ENCODE data around the gene AUTS2. TPM values are rescaled to one million over a fixed set of nuclear protein-coding genes. Genes with fewer than 3 reads are reported as not detected.
A peak's percentile ranks its signal among the peaks of the same experiment; 100 is the strongest.

Gene AUTS2
- total RNA-seq, 3 donors from 2014 or later, result 31.2 to 67.6 (median 36.5) TPM

- no peak for DNase-seq
These were observed 1022.2 kb downstream of the AUTS2 start for GRCh38 chr7:70620333-70621055.

GRCh38 chr7:70621954-70622600 lies 1023.8 kb downstream of the AUTS2 start:
- Histone ChIP-seq H3K36me3 (ENCODE audit: low read depth) (no peaks in the 10 kb centered on the region), H3K9me3 (no peaks in the 10 kb centered on the region), H3K4me1 (ENCODE audit: low read depth) (no peaks in the 10 kb centered on the region), H3K4me3 (no peak overlapping the region)
- DNase-seq, result no peak
- ATAC-seq, result no peak
- intact Hi-C loops (cut with DNase I, micrococcal nuclease), result no loop called here
- TF ChIP-seq CTCF (IDR thresholded peaks at IDR 0.05), result no peak

More at GRCh38 chr7:70620333-70621055, 1022.2 kb downstream of the AUTS2 start:
- no peaks in the 10 kb centered on the region for H3K9me3 ChIP-seq
- no peak for TF ChIP-seq CTCF (IDR thresholded peaks at IDR 0.05)
- no peak overlapping the region for H3K4me3 ChIP-seq
- no peaks in the 10 kb centered on the region for H3K4me1 ChIP-seq (ENCODE audit: low read depth)
- H3K36me3 ChIP-seq (ENCODE audit: low read depth), result no peaks in the 10 kb centered on the region
- intact Hi-C loops (cut with DNase I, micrococcal nuclease), result no loop called here
- ATAC-seq, result peak; percentile 61

GRCh38 chr7:70622936-70623335 lies 1024.7 kb downstream of the AUTS2 start:
- TF ChIP-seq CTCF (IDR thresholded peaks at IDR 0.05), result no peak
- ATAC-seq (no peak), DNase-seq (no peak)
- no peaks in the 10 kb centered on the region for H3K36me3 ChIP-seq (ENCODE audit: low read depth)
- no peak overlapping the region for H3K4me3 ChIP-seq
- intact Hi-C loops (cut with DNase I, micrococcal nuclease), result no loop called here
- no peaks in the 10 kb centered on the region for H3K9me3 ChIP-seq
- no peaks in the 10 kb centered on the region for H3K4me1 ChIP-seq (ENCODE audit: low read depth)

- Histone ChIP-seq H3K4me3 (no peak overlapping the region), H3K4me1 (ENCODE audit: low read depth) (no peaks in the 10 kb centered on the region), H3K36me3 (ENCODE audit: low read depth) (no peaks in the 10 kb centered on the region), H3K9me3 (no peaks in the 10 kb centered on the region)
- no peak for TF ChIP-seq CTCF (IDR thresholded peaks at IDR 0.05)
- intact Hi-C loops (cut with DNase I, micrococcal nuclease), result no loop called here
- ATAC-seq (no peak), DNase-seq (no peak)
These were observed 1026.3 kb downstream of the AUTS2 start for GRCh38 chr7:70624500-70625103.

GRCh38 chr7:70627461-70627860 lies 1029.2 kb downstream of the AUTS2 start:
- no peak for TF ChIP-seq CTCF (IDR thresholded peaks at IDR 0.05)
- no peaks in the 10 kb centered on the region for H3K9me3 ChIP-seq
- ATAC-seq (no peak), DNase-seq (no peak)
- no peak overlapping the region for H3K4me3 ChIP-seq
- intact Hi-C loops (cut with DNase I, micrococcal nuclease), result no loop called here
- H3K4me1 ChIP-seq (ENCODE audit: low read depth), result no peaks in the 10 kb centered on the region
- H3K36me3 ChIP-seq (ENCODE audit: low read depth), result no peaks in the 10 kb centered on the region
